BJ (cell line): Measurements from ENCODE around the gene HNRNPUL2. TPM values are rescaled to one million over a fixed set of nuclear protein-coding genes. Genes with fewer than 3 reads are reported as not detected.
"Not testable (repeated sequence)": the region's sequence is repeated elsewhere in the genome, so short reads cannot be mapped to it uniquely, and the experiment has no call there.

Source experiments
- CTCF ChIA-PET: fragments of 350-600 bp; formaldehyde crosslinking; extraction: SDS; loops from one replicate; lab custom pipeline; 2021; ENCODE audit warnings: antibody characterized with exemption, inconsistent platforms; lab: Yijun Ruan, JAX
- POLR2A ChIA-PET: fragments of 300-600 bp; sonication (Branson Sonifier 250); formaldehyde crosslinking; extraction: SDS; loops from one replicate; lab custom pipeline; 2021; ENCODE audit warnings: antibody characterized with exemption; lab: Charles Lee
- DNase-seq: peaks from one replicate; pipeline ENCODE4 v3.0.0-alpha.2; 2011; ENCODE audit warnings: low read depth
- H3K27me3 ChIP-seq: 2 replicates; pipeline ENCODE4 v1.6.0; 2011; ENCODE audit warnings: low read length; ENCODE audit not compliant: control insufficient read depth, insufficient read depth
- H3K36me3 ChIP-seq: 2 replicates; pipeline ENCODE4 v1.5.1; 2011; ENCODE audit warnings: low read length; ENCODE audit not compliant: control insufficient read depth, insufficient read depth
- H3K4me3 ChIP-seq: 2 replicates; pipeline ENCODE4 v1.5.1; 2011; ENCODE audit warnings: low read depth, mild to moderate bottlenecking, control low read depth, low read length
- CTCF ChIP-seq: IDR thresholded peaks from 2 replicates; pipeline ENCODE4 v1.5.1; 2011; ENCODE audit warnings: low read depth, mild to moderate bottlenecking, control low read depth, inconsistent platforms, low read length, moderate library complexity; ENCODE audit not compliant: insufficient read depth
- polyA plus RNA-seq: library from polyadenylated mRNA; depleted of rRNA; stranded (reverse); fragments of >200 nt; gene quantifications from 2 replicates; pipeline ENCODE4 v1.2.3, GENCODE V29; 2011

The HNRNPUL2 gene
- polyA plus RNA-seq, 1 experiment: 10.0 TPM

- H3K36me3 ChIP-seq: no peaks in the 10 kb centered on the region; the same call in none of the 2 replicates
- CTCF ChIA-PET: interaction anchor here (0.5 to 2.4 kb wide), 9 partner anchors 9 to 157 kb away, joined by 3 to 15 read pairs (median 4); partner anchors contain the start of genes C11orf98, CSKMT and LRRN4CL
- POLR2A ChIA-PET: interaction anchor here (0.7 kb wide), 1 partner anchor 26 kb away, joined by 5 read pairs; no protein-coding TSS in a partner anchor
- peak overlapping the region; percentile 58 for H3K4me3 ChIP-seq
- H3K27me3 ChIP-seq: no peaks in the 10 kb centered on the region
- no peak for TF ChIP-seq CTCF
- DNase-seq: no peak
Measured at GRCh38 chr11:62705413-62705812, 21.8 kb downstream of the HNRNPUL2 start.

DNA sequence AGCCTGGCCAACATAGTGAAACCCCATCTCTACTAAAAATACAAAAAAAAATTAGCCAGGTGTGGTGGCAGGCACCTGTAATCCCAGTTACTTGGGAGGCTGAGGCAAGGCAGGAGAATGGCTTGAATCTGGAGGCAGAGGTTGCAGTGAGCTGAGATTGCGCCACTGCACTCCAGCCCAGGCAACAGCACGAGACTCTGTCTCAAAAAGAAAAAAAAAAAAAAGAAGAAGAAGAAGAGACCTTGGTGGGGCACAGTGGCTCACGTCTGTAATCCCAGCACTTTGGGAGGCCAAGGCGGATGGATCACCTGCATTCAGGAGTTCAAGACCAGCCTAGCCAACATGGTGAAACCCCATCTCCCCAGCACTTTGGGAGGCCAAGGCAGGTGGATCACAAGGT, 23.3 kb downstream of the HNRNPUL2 start:
- H3K36me3 ChIP-seq, H3K27me3 ChIP-seq, DNase-seq, H3K4me3 ChIP-seq: not testable (repeated sequence)
- CTCF ChIA-PET: interaction anchor here (0.7 to 1.6 kb wide), 2 partner anchors 10 to 23 kb away, joined by 3 to 6 read pairs; partner anchors contain the start of gene HNRNPUL2
- POLR2A ChIA-PET: interaction anchor here (0.7 kb wide), 1 partner anchor 138 kb away, joined by 3 read pairs; no protein-coding TSS in a partner anchor

DNA sequence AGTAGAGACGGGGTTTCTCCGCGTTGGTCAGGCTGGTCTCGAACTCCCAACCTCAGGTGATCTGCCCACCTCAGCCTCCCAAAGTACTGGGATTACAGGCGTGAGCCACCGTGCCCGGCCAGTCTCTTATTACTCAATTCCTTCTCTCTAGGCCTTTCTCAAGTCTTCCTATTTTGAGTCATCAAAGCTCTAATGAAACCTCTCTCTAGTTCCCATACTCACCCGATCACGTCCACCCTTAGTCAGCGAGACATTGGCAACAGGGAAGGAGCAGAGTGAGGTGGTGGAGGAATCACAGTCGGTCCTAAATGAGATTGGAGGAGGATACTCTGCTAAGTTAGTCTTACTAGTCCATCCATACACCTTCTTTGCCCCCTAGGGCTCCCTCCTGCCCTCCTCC, 25.0 kb downstream of the HNRNPUL2 start:
- CTCF ChIA-PET: interaction anchor here (1.2 to 1.8 kb wide), 5 partner anchors 8 to 85 kb away, joined by 3 to 6 read pairs (median 4); partner anchors contain the start of genes INTS5 and TMEM179B
- POLR2A ChIA-PET: no interaction called here

DNA sequence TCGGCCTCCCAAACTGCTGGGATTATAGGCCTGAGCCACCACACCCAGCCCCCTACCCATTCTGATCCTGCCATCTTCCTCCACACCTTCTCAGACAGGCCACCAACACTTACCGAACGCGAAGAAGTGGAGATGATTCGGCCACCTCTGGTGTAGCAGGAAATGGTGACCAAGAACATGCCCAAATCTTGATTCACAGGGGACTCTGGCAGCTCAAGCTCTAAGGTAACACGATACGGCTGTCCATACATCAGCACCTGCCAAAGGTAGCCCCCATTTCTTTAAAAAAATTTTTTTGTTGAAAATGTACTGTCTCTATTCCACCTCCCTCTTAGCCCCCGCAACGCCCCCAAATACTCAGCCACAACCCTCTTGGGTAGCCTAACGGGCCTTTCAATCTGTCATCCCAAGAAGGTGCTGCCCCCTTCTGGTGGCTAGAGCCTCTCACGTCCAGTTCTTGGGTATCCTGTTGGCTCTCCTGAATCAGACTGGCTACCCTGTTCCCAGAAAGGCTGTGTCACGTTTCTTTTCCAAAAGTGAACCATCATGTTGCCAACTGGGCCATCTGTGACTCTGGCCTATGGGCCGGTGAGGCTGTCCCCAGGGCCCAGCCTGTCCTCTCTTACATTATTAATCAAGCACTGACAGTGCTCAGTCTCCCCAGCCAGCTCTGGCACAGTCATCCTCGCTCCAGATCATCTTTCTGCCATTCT, 32.6 kb downstream of the HNRNPUL2 start:
- TF ChIP-seq CTCF: peak; percentile 88
- H3K36me3 ChIP-seq: peaks cover 16% of the 10 kb centered on the region
- no peak overlapping the region for H3K4me3 ChIP-seq
- DNase-seq: no peak
- H3K27me3 ChIP-seq: no peaks in the 10 kb centered on the region
- POLR2A ChIA-PET: no interaction called here
- CTCF ChIA-PET: interaction anchor here (0.7 to 3.8 kb wide), 23 partner anchors 8 to 313 kb away, joined by 3 to 40 read pairs (median 4); partner anchors contain the start of genes B3GAT3, HNRNPUL2, LBHD1 and UBXN1

More for the DNA sequence above, 25.0 kb downstream of the HNRNPUL2 start:
- no peak for TF ChIP-seq CTCF
- Histone ChIP-seq H3K27me3 (no peaks in the 10 kb centered on the region), H3K4me3 (no peak overlapping the region), H3K36me3 (no peaks in the 10 kb centered on the region; the same call in 1 of the 2 replicates)
- no peak for DNase-seq

DNA sequence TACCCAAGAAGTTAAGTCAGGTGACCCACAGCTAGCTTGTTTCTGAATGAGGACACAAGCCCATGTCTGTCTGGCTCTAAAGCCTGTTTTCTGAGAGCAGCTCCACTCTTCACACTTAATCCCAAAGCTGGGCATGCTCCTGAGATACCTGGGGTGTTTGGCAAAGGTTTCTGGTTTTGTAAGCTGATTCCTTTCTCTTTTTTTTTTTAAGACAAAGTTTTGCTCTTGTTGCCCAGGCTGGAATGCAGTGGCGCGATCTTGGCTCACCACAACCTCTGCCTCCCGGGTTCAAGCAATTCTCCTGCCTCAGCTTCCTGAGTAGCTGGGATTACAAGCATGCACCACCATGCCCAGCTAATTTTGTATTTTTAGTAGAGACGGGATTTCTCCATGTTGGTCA, 33.6 kb downstream of the HNRNPUL2 start:
- DNase-seq, H3K27me3 ChIP-seq, H3K4me3 ChIP-seq, POLR2A ChIA-PET: not testable (repeated sequence)
- CTCF ChIA-PET: interaction anchor here (0.6 to 3.8 kb wide), 15 partner anchors 13 to 299 kb away, joined by 3 to 40 read pairs (median 4); partner anchors contain the start of genes HNRNPUL2, LBHD1, MTA2 and UBXN1
- H3K36me3 ChIP-seq: peaks cover 16% of the 10 kb centered on the region
